Psoas muscle (tissue), 8 donors: Measurements from ENCODE around the gene LMBR1. TPM values are rescaled to one million over a fixed set of nuclear protein-coding genes. Genes with fewer than 3 reads are reported as not detected.
"Not testable (repeated sequence)": the region's sequence is repeated elsewhere in the genome, so short reads cannot be mapped to it uniquely, and the experiment has no call there.

Experiments used
- ATAC-seq, 4 donors: fragments of 200-7000 bp; cut with Tn5 transposase; one replicate each; pipeline ENCODE4 v1.9.1; 2020; ENCODE audit warnings: moderate library complexity in 3 of 4, mild to moderate bottlenecking in 2 of 4
- DNase-seq, 2 donors: peaks; one replicate each; pipeline ENCODE4 v3.0.0-alpha.2; 2020
- H3K27ac ChIP-seq: fragments of 200-600 bp; one replicate; pipeline ENCODE4 v1.8.0; 2022
- H3K27me3 ChIP-seq, 3 donors: fragments of 200-600 bp in 1 of 3; one replicate each; pipeline versions ENCODE4 v1.6.1 to v1.8.0; 2013 to 2022; ENCODE audit warnings: low read length in 2 of 3, mild to moderate bottlenecking in 2 of 3, moderate library complexity in 1 of 3; ENCODE audit not compliant: insufficient read depth in 3 of 3
- H3K36me3 ChIP-seq, 2 donors: fragments of 200-600 bp in 1 of 2; one replicate each; pipeline versions ENCODE4 v1.6.1 to v1.8.0; 2013 to 2022; ENCODE audit warnings: low read depth in 1 of 2, mild to moderate bottlenecking in 1 of 2, moderate library complexity in 1 of 2; ENCODE audit not compliant: insufficient read depth in 1 of 2
- H3K4me1 ChIP-seq: fragments of 200-600 bp; one replicate; pipeline ENCODE4 v1.8.0; 2022
- H3K4me3 ChIP-seq: fragments of 200-600 bp; one replicate; pipeline ENCODE4 v1.8.0; 2022; ENCODE audit warnings: mild to moderate bottlenecking
- H3K9me3 ChIP-seq: fragments of 200-600 bp; one replicate; pipeline ENCODE4 v1.8.0; 2022
- whole genome bisulfite sequencing, 3 donors: extraction: QIAGEN DNeasy Blood & Tissue Kit; methylation state at CpG; one replicate each; pipeline versions ENCODE4 v1.1.6 to v1.1.7; 2013; 5-methylcytosine and 5-hydroxymethylcytosine counted together
- intact Hi-C, 2 donors: fragments of 100-400 bp; cut with DNase I; formaldehyde crosslinking; loops; one replicate each; pipeline versions ENCODE4 v1.11.0 to v1.14.2; 2022
- polyA plus RNA-seq, 3 donors: library from polyadenylated mRNA; stranded (reverse); fragments of 200-250 nt; gene quantifications; one replicate each; pipeline ENCODE4 v1.2.3, GENCODE V29; 2013
- total RNA-seq, 4 donors: library from RNA; stranded (reverse); fragmentation: NEBNext Ultra II Directional in 2 of 4; extraction: Animal tissue kit (Norgen Biotek cat#: 25700) in 2 of 4; gene quantifications; one replicate each; pipeline versions ENCODE4 v1.2.1 to v1.2.4, GENCODE V29; 2021 to 2023
- TF ChIP-seq, protein P1 (sequence below): fragments of 200-600 bp; IDR thresholded peaks from one replicate; pipeline ENCODE4 v1.8.0; 2022; ENCODE audit warnings: antibody characterized with exemption
- donor health status: healthy with polysubstance abuse.
- donor health status: DM: no; HTN: no; CAD: no; lungs with moderate emphysema.
- donor health status: Bipolar disorder and iron deficiency.
- donor health status: healthy.
- donor health status: DM: yes; HTN: yes; CAD: no.
- donor health status: DM: no; HTN: no; CAD: no.
- donor health status: DM: no; HTN: no; CAD: no.
- donor health status: DM: yes; HTN: yes; CAD: no.

LMBR1 gene
- total and polyA plus RNA-seq, 7 donors, result 6.4 to 33.3 (median 21.7) TPM

DNA sequence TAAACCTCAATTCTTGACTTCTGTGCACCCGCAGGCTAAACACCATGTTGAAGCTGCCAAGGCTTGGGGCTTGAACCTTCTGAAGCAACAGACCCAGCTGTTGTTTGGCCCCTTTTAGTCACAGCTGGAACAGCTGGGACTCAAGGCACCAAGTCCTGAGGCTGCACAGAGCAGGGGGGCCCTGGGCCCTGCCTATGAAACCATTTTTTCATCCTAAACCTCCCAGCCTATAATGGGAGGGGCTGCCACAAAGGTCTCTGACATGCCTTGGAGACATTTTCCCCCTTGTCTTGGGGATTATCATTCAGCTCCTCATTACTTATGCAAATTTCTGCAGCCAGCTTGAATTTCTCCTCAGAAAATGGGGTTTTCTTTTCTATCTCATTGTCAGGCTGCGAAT is 31.8 kb downstream of the LMBR1 start:
- H3K4me1 ChIP-seq, result no peaks in the 10 kb centered on the region
- peaks cover 0 to 7% of the 10 kb centered on the region in 2 donors for H3K36me3 ChIP-seq
- TF ChIP-seq, protein P1, sequence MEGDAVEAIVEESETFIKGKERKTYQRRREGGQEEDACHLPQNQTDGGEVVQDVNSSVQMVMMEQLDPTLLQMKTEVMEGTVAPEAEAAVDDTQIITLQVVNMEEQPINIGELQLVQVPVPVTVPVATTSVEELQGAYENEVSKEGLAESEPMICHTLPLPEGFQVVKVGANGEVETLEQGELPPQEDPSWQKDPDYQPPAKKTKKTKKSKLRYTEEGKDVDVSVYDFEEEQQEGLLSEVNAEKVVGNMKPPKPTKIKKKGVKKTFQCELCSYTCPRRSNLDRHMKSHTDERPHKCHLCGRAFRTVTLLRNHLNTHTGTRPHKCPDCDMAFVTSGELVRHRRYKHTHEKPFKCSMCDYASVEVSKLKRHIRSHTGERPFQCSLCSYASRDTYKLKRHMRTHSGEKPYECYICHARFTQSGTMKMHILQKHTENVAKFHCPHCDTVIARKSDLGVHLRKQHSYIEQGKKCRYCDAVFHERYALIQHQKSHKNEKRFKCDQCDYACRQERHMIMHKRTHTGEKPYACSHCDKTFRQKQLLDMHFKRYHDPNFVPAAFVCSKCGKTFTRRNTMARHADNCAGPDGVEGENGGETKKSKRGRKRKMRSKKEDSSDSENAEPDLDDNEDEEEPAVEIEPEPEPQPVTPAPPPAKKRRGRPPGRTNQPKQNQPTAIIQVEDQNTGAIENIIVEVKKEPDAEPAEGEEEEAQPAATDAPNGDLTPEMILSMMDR, result no peak
- DNase-seq (no peak), ATAC-seq (no peak)
- intact Hi-C loops, result no loop called here
- 98 to 100% (median 100%) methylated on average over 2 of the region's 2 CpGs for WGBS, 3 donors
- H3K27ac ChIP-seq, result no peak overlapping the region
- no peaks in the 10 kb centered on the region for H3K27me3 ChIP-seq
- no peaks in the 10 kb centered on the region for H3K9me3 ChIP-seq
- no peak overlapping the region for H3K4me3 ChIP-seq

DNA sequence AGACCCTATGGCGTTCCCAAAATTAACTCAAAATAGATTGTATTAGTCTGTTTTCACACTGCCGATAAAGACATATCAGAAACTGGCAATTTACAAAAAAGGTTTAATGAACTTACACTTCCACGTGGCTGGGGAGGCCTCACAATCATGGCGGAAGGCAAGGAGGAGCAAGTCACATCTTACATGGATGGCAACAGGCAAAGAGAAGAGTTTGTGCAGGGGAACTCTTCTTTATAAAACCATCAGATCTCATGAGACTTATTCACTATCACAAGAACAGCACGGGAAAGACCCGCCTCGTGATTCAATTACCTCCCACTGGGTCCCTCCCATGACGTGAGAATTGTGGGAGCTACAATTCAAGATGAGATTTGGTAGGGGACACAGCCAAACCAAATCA is 32.9 kb downstream of the LMBR1 start:
- DNase-seq, H3K4me1 ChIP-seq, H3K27me3 ChIP-seq, H3K27ac ChIP-seq, H3K4me3 ChIP-seq, H3K36me3 ChIP-seq, H3K9me3 ChIP-seq, intact Hi-C loops, ATAC-seq: not testable (repeated sequence)
- WGBS, 3 donors, result 91 to 98% (median 97%) methylated on average over 8 of the region's 8 CpGs

DNA sequence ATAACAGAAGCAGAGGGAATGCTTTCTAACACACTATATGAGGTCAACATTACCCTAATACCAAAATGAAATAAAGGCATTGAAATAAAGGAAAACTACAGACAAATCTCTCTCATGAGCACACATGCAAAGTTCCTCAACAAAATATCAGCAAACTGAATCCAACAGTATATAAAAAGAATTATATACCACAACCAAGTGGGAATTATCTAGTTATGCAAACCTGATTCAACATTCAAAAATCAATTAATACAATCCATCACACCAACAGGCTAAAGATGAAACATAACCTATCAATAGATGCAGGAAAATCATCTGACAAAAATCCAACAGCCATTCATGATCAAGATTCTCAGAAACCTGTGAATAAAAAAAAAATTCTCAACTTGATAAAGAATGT is 34.5 kb downstream of the LMBR1 start:
- intact Hi-C loops, result no loop called here
- Histone ChIP-seq H3K9me3 (peaks cover 8% of the 10 kb centered on the region), H3K4me3 (no peak overlapping the region), H3K27me3 (no peaks in the 10 kb centered on the region), H3K27ac (no peak overlapping the region), H3K4me1 (no peaks in the 10 kb centered on the region), H3K36me3 (peaks cover 0 to 7% of the 10 kb centered on the region in 2 donors)
- DNase-seq (no peak), ATAC-seq (no peak)
- TF ChIP-seq, protein P1, result no peak

DNA sequence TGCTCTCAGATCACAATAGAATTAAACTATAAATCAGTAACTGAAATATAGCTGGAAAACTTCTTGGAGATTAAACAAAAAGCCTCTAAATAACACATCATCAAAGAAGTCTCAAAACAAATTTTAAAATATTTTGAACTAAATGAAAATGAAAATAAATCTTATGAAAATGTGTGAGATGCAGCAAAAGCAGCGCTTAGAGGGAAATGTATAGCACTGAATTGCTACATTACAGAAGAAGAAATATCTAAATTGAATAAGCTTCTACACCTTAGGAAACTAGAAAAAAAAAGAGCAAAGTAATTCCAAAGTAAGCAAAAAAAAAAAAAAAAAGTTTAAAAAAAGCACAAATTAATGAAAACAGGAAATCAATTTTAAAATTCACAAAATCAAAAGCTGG is 35.2 kb downstream of the LMBR1 start:
- 98 to 100% (median 99%) methylated on average over 1 of the region's 1 CpG for WGBS, 3 donors
- no peak overlapping the region for H3K4me3 ChIP-seq
- H3K9me3 ChIP-seq, result peaks cover 8% of the 10 kb centered on the region
- no peaks in the 10 kb centered on the region for H3K27me3 ChIP-seq
- H3K27ac ChIP-seq, result no peak overlapping the region
- peaks cover 0 to 7% of the 10 kb centered on the region in 2 donors for H3K36me3 ChIP-seq
- TF ChIP-seq, protein P1, result no peak
- ATAC-seq (no peak), DNase-seq (no peak)
- no peaks in the 10 kb centered on the region for H3K4me1 ChIP-seq
- intact Hi-C loops, result no loop called here

DNA sequence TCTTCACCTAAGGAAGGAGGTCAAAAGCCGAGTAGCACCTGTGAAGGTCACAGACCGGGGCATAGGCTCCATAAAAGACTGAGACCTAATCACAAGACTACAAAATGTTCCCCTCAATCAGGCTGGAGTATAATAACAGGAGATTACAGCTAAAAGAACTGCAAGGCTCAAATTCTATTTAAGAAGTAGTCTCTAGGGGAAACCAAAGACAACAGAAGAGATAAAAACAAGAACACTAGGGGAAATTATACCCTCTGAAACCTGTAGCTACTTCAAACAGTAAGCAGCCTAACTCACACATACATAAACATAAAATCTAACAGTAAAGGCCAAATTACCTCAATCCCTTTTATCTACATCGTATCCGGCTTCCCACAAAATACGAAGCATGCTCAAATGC is 38.3 kb downstream of the LMBR1 start:
- WGBS, 3 donors, result 95 to 98% (median 97%) methylated on average over 5 of the region's 5 CpGs
- ATAC-seq, result no peak
- intact Hi-C loops, result no loop called here
- Histone ChIP-seq H3K9me3 (peaks cover 8% of the 10 kb centered on the region), H3K27ac (no peak overlapping the region), H3K36me3 (peaks cover 0 to 3% of the 10 kb centered on the region in 2 donors), H3K27me3 (no peaks in the 10 kb centered on the region), H3K4me3 (no peak overlapping the region), H3K4me1 (no peaks in the 10 kb centered on the region)
- TF ChIP-seq, protein P1, result no peak
- DNase-seq, result no peak
